Activated naive CD8-positive, alpha-beta T cell (primary cell): ENCODE results near the gene UBE2F.
A peak's percentile ranks its signal among the peaks of the same experiment; 100 is the strongest.
"Not testable (repeated sequence)": the region's sequence is repeated elsewhere in the genome, so short reads cannot be mapped to it uniquely, and the experiment has no call there.

ENCODE experiments used
- H3K27ac Mint-ChIP-seq: one replicate; pipeline ENCODE4 v1.8.0; 2021; ENCODE audit warnings: mixed read lengths
- H3K27me3 Mint-ChIP-seq: one replicate; pipeline ENCODE4 v1.8.0; 2021; ENCODE audit warnings: mixed read lengths
- H3K36me3 Mint-ChIP-seq: one replicate; pipeline ENCODE4 v1.8.0; 2021; ENCODE audit warnings: mixed read lengths
- H3K4me1 Mint-ChIP-seq: one replicate; pipeline ENCODE4 v1.8.0; 2021; ENCODE audit warnings: low read depth, mixed read lengths
- H3K4me3 Mint-ChIP-seq: one replicate; pipeline ENCODE4 v1.8.0; 2021; ENCODE audit warnings: mild to moderate bottlenecking, mixed read lengths
- H3K9me3 Mint-ChIP-seq: one replicate; pipeline ENCODE4 v1.8.0; 2021; ENCODE audit warnings: low read depth, mixed read lengths

Gene UBE2F

DNA sequence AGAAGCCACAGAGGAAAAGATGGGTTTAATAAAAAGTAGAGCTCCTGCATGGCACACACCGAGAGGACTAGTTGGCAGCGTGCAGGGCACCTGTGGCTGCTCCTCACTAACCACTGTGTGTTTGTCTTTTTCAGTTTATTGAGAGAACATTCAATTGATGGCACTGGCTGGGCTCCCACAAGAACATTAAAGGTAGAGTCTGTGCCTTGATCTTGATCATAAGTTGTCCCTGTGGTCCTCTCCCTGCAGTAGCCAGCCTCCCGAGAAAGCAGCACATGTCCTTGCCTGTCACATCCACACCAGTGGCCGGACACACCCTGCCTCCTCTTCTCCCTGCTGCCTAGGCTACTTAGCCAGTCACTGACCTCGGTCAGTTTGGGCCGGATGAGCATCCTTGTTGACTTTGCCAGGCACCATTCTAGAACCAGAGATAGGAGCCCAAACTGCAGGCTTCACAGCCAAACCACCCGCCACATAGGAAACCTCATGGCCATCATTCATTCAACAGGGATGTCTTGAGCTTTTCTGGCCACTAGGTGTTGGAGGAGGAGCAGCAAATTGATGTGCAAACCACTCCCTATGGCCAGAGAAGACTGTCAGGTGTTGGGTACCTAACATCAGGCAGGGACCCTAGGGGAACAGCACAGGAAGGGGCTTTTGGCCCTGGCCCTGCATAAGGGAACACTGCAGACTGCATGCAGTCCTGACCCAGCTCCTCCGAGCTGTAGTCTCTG, 63.8 kb downstream of the UBE2F start:
- Mint-ChIP-seq H3K36me3 (peaks cover 25% of the 10 kb centered on the region), H3K4me1 (peaks cover 2% of the 10 kb centered on the region), H3K9me3 (no peaks in the 10 kb centered on the region), H3K27ac (no peak overlapping the region), H3K4me3 (no peak overlapping the region), H3K27me3 (no peaks in the 10 kb centered on the region)

DNA sequence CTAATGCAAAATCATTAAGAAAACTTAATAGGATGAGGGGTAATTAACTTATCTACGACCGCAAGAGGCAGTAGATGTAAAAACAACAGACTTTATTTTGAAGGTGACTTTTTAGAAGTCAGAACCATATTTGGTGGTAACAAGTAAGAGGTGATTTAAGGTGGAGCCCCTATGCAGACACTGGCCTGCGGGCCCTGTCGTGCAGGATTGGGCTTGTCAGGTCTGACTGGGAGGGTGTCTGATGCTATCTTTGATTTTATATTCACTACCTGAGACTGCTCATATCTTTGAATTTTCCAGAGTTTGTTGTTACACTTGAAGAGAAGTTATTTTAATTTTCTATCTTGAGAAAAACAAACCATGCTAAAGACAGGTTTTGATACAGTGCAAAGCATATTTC, 64.9 kb downstream of the UBE2F start:
- peaks cover 29% of the 10 kb centered on the region for H3K36me3 Mint-ChIP-seq
- no peak overlapping the region for H3K4me3 Mint-ChIP-seq
- H3K9me3 Mint-ChIP-seq: no peaks in the 10 kb centered on the region
- no peaks in the 10 kb centered on the region for H3K27me3 Mint-ChIP-seq
- no peaks in the 10 kb centered on the region for H3K4me1 Mint-ChIP-seq
- H3K27ac Mint-ChIP-seq: no peak overlapping the region

DNA sequence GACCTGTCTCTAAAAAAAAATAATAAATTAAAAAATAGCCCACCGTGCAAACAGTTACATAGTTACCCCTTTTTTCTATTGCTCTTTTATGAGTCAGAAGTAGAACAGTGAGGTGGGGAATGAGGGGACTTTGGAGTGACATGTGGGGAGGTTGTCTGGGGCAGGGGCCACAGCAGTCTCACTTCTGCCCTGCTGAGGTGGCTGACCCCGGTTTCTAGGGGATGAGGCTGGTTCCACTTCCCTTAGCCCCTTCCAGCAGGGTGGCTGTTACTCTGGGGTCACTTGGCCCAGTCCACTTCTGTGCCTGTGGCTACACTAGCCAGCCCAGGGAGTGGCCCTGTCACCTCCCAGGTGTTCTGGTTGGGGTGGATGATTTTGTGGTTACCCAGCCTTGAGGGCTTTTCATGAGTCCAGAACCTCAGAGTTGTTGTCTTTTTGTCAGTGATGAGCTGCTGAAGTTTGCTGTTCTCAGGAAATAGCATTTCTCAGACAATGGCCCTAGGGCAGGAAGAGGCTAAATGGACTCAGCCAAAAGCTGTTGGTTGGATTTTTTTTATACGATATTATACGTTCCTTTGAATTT, 66.0 kb downstream of the UBE2F start:
- Mint-ChIP-seq H3K4me3 (no peak overlapping the region), H3K9me3 (no peaks in the 10 kb centered on the region), H3K27me3 (no peaks in the 10 kb centered on the region), H3K4me1 (no peaks in the 10 kb centered on the region), H3K27ac (no peak overlapping the region), H3K36me3 (peaks cover 29% of the 10 kb centered on the region)

DNA sequence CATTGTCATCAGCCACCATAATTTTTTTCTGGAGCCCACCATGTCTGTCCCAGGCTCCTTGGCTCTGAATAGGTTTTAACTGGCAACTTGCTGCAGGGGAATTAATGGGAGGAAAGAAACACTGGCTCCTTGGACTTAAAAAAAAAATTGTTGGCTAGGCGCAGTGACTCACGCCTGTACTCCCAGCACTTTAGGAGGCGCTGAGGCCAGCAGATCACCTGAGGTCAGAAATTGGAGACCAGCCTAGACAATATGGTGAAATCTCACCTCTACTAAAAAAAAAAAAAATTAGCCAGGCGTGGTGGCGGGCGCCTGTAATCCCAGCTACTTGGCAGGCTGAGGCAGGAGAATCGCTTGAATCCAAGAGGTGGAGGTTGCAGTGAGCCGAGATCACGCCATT, 67.2 kb downstream of the UBE2F start:
- H3K27me3 Mint-ChIP-seq, H3K4me3 Mint-ChIP-seq, H3K4me1 Mint-ChIP-seq, H3K9me3 Mint-ChIP-seq: not testable (repeated sequence)
- H3K27ac Mint-ChIP-seq: peak overlapping the region; percentile 34
- peaks cover 29% of the 10 kb centered on the region for H3K36me3 Mint-ChIP-seq

DNA sequence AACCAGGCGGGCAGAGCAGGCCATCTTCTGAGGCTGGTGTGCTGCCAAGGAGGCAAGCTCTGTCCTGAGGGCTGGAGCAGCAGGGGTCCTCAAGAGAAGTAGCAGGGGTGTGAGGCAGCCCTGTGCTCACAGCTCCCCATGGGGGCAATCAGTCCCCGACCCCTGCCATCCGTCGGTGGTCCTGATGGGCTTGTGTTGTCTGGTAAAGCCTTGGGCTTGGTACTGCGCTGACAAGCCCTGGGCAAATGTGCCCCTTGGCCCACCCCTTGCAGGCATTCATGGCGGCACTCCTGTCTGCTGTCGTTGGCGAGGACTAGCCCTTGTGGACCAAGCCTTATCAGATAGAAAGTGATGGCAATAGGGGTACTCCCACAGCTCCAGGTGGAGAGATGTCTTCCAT, 71.4 kb downstream of the UBE2F start:
- no peak overlapping the region for H3K4me3 Mint-ChIP-seq
- no peaks in the 10 kb centered on the region for H3K9me3 Mint-ChIP-seq
- no peaks in the 10 kb centered on the region for H3K4me1 Mint-ChIP-seq
- no peak overlapping the region for H3K27ac Mint-ChIP-seq
- peaks cover 24% of the 10 kb centered on the region for H3K36me3 Mint-ChIP-seq
- H3K27me3 Mint-ChIP-seq: no peaks in the 10 kb centered on the region

DNA sequence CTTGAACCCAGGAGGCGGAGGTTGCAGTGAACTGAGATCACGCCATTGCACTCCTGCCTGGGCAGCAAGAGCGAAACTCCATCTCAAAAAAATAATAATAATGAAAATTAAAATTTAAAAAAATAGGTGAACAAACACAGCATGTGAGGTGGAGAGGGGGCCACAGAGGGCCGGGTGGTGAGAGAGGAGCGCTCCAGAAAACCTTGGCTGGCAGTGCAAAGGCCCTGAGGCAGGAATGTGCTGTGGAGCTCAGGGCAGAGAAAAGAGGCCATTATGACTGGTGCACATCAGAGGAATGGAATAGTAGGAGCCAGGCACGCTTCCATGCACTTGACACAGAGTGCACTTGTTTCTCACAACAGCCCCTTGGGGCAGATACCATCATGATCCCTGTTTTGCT, 72.3 kb downstream of the UBE2F start:
- H3K36me3 Mint-ChIP-seq: peaks cover 29% of the 10 kb centered on the region
- H3K4me1 Mint-ChIP-seq: no peaks in the 10 kb centered on the region
- no peak overlapping the region for H3K4me3 Mint-ChIP-seq
- H3K27ac Mint-ChIP-seq: peak overlapping the region; percentile 28
- no peaks in the 10 kb centered on the region for H3K9me3 Mint-ChIP-seq
- H3K27me3 Mint-ChIP-seq: no peaks in the 10 kb centered on the region

DNA sequence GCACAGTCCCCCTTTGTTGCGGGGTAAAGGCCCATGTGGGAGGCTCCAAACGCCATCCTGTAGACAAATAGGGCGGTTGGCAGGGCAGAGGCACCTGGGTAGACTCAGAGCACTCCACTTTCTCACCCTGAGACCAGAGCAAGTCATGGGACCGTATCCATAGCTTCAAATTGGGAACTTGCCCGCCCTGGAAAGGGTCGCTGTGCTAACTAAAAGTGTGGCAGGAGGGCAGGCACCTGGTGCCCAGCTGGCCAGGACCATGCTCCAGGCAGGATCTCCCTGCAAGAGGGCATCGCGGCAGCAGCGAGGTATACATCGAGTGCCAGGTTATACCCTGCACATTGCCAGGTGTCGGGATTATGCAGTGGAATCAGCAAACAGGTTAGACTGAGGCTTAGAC, 73.2 kb downstream of the UBE2F start:
- no peaks in the 10 kb centered on the region for H3K27me3 Mint-ChIP-seq
- H3K4me3 Mint-ChIP-seq: no peak overlapping the region
- no peaks in the 10 kb centered on the region for H3K9me3 Mint-ChIP-seq
- no peaks in the 10 kb centered on the region for H3K4me1 Mint-ChIP-seq
- peak overlapping the region; percentile 10 for H3K27ac Mint-ChIP-seq
- peaks cover 25% of the 10 kb centered on the region for H3K36me3 Mint-ChIP-seq

DNA sequence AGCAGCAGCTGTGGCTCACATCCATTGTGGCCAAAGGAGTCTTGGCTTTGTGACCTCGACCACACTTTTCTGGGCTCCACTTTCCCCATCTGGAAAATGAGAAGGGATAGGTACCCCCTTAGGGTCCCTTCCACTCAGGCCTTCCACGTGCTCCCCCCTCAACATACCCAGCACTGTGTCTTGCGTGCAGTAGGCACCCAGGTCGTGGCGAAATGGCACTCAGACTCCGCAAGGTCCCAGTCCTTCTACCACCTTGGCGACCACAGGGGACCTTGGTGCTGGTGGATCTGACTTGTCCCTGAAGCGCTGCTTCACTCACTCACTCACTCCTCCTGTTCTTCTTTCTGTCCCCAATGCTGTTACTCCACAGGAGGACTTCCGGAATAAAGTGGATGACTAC, 74.1 kb downstream of the UBE2F start:
- Mint-ChIP-seq H3K27me3 (no peaks in the 10 kb centered on the region), H3K4me3 (no peak overlapping the region), H3K9me3 (no peaks in the 10 kb centered on the region), H3K36me3 (peaks cover 21% of the 10 kb centered on the region), H3K27ac (no peak overlapping the region), H3K4me1 (no peaks in the 10 kb centered on the region)

DNA sequence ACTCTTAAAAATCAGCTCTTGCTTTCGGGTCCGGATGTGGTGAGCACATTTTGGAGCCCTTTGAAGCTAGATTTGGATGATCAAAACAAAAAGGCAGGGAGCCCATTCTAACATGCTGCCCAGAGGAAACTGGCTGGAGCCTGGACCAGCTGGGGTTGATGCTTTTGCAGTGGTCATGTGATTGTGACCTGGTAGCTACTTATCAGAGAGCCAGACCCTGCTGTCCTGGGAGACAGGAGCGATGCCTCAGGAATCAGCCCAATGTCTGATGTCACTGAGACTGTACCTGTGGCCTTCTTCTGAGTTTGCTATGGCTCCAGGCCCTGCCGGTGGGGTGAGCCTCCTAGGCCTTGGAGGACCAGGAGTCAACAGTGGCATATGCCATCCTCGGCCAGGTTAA, 75.3 kb downstream of the UBE2F start:
- Mint-ChIP-seq H3K27ac (no peak overlapping the region), H3K9me3 (peaks cover 6% of the 10 kb centered on the region), H3K4me3 (no peak overlapping the region), H3K4me1 (no peaks in the 10 kb centered on the region), H3K27me3 (no peaks in the 10 kb centered on the region), H3K36me3 (peaks cover 26% of the 10 kb centered on the region)

DNA sequence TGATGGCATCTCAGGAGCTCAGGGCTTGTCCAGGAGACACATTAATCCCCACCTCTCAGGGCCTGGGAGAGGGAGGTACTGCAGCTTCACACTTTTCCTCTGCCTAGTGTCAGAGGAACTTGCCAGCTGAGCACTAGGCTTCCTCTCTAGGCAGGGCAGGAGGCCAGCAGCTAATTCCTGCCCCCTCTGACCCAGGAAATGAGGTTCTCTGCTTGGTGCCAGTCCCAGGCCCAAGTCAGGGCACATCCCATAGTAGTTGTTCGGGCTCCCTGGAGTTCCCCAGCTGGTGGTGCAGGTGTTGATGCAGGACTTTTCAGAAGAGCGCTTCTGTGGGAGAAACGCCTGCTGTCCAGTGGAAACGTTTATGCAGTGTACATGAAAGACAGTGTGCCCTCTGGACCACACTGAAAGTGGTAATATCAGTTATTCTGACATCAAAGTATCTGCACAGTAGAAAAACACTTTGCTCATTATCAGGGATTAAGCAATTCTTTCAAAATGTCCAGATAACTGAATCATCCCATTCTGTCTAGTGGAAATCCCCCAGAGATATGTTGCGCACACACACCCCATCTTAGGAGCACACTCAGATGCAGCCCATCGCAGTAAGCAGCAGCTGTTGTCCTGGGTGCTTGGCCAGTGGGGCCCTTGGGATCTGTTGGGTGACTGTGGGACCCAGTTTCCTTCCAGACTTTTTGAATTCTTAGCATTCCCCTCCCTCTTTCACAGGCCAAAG, 76.2 kb downstream of the UBE2F start:
- peaks cover 30% of the 10 kb centered on the region for H3K36me3 Mint-ChIP-seq
- H3K4me3 Mint-ChIP-seq: no peak overlapping the region
- no peaks in the 10 kb centered on the region for H3K27me3 Mint-ChIP-seq
- peaks cover 14% of the 10 kb centered on the region for H3K9me3 Mint-ChIP-seq
- no peaks in the 10 kb centered on the region for H3K4me1 Mint-ChIP-seq
- peak overlapping the region; percentile 34 for H3K27ac Mint-ChIP-seq

DNA sequence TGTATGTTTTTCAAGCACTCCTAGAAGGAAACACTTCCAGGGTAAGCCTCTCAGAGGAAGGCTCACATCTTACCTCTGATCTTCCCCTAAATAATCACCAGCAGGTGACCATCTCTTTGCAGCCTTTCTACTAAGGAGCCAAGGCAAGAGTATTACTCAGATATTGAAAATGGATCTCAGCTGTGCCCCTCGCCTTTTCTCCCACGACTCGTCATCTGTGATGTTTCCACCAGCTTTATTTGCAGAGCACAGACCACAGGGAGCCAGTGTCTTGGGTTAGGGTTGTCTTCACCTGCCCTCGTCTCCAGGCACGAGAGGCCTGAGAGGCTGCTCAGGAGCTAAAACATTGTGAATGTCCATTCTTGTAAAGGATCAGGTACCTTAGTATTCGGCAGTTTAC, 77.0 kb downstream of the UBE2F start:
- H3K27me3 Mint-ChIP-seq: no peaks in the 10 kb centered on the region
- H3K4me3 Mint-ChIP-seq: no peak overlapping the region
- no peak overlapping the region for H3K27ac Mint-ChIP-seq
- H3K9me3 Mint-ChIP-seq: peaks cover 14% of the 10 kb centered on the region
- H3K36me3 Mint-ChIP-seq: peaks cover 30% of the 10 kb centered on the region
- H3K4me1 Mint-ChIP-seq: no peaks in the 10 kb centered on the region

DNA sequence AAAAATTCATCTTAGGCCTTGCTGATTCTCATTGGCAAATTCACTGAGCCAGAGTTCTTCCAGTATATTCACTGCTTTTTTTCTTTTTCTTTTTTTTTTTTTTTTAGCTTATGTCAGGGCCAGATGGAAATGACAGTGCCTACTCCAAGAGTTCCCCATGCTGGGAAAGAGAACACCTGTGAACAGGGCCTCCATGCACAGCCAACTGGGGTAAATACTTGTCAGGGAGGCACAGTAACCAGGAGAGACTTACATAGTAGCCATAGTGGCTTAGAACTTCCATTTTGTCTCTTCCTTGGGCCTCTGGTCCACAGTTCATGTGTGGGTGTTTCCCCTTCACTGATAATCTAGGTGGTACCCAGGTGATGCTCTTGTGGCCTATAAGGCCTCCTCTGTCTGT, 78.8 kb downstream of the UBE2F start:
- H3K4me1 Mint-ChIP-seq: no peaks in the 10 kb centered on the region
- peaks cover 29% of the 10 kb centered on the region for H3K36me3 Mint-ChIP-seq
- no peak overlapping the region for H3K27ac Mint-ChIP-seq
- H3K27me3 Mint-ChIP-seq: no peaks in the 10 kb centered on the region
- H3K4me3 Mint-ChIP-seq: no peak overlapping the region
- peaks cover 14% of the 10 kb centered on the region for H3K9me3 Mint-ChIP-seq

DNA sequence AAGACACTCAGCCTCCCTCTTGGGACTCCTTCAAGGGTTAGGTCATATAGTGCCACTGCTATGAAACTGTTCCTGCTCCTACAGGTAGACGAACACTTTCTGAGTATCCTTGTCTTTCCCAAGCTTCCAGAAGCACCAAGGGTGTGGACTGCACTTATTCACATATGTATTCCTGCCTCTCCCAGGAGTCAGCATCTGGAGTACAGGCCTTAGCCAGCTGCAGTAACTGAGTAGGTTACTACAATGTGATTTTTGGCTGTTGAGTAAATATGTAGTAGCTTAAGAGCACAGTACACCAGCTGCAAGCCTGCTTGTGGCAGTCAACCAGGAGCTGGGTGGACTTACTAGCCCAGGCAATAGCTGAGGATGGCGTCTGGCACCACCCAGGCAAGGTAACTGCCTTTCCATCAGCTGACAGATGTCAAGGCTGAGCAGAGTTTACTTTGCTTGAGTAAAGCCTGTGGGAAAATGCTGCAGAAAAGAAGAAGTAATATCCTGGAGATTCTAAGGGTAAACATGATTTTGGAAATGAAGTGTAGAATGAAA, 80.0 kb downstream of the UBE2F start:
- H3K9me3 Mint-ChIP-seq: peaks cover 14% of the 10 kb centered on the region
- H3K27me3 Mint-ChIP-seq: no peaks in the 10 kb centered on the region
- peaks cover 22% of the 10 kb centered on the region for H3K36me3 Mint-ChIP-seq
- no peaks in the 10 kb centered on the region for H3K4me1 Mint-ChIP-seq
- no peak overlapping the region for H3K27ac Mint-ChIP-seq
- no peak overlapping the region for H3K4me3 Mint-ChIP-seq

DNA sequence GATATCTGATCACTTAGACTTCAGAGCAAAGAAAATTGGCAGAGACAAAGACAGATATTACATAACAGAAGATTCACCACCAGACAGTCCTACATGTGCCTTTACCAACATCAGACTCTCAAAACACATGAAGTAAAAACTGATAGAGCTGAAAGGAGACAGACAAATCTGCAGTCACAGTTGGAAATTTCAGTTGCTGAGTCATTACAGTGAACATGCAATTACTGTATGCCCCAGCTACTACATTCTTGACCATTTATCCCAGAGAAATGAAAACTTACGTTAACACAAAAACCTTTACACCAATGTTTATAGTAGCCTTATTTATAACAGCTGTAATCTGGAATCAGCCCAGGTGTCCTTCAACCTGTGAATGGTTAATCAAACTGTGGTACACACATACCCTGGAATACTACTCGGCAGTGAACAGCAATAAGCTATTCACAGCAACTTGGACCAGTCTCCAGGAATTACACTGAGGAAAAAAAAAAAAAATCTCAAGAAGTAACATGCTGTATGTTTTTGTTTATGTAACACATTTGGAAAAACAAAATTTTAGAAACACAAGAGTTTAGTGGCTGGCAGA, 86.5 kb downstream of the UBE2F start:
- Mint-ChIP-seq H3K9me3 (no peaks in the 10 kb centered on the region), H3K27ac (no peak overlapping the region)

DNA sequence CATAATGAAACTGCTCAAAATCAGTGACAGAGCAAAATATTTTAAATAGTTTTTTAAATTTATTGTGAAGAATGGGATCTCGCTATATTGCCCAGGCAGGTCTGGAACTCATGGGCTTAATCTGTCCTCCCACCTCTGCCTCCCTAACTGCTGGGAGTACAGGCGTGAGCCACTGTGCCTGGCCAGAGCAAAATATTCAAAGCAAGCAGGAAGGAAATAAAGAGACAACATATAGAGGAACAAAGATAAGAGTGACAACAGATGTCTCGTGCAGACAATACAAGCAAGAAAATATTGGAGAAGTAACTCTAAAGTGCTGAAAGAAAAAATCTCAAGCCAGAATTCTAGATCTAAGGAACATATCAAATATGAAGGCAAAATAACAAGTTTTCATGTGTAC, 89.0 kb downstream of the UBE2F start:
- H3K4me1 Mint-ChIP-seq: peaks cover 16% of the 10 kb centered on the region
- peaks cover 9% of the 10 kb centered on the region for H3K36me3 Mint-ChIP-seq

More for the DNA sequence above, 86.5 kb downstream of the UBE2F start:
- peaks cover 4% of the 10 kb centered on the region for H3K4me1 Mint-ChIP-seq
- H3K27me3 Mint-ChIP-seq: peaks cover 19% of the 10 kb centered on the region
- peaks cover 4% of the 10 kb centered on the region for H3K36me3 Mint-ChIP-seq
- H3K4me3 Mint-ChIP-seq: no peak overlapping the region

More for the DNA sequence above, 89.0 kb downstream of the UBE2F start:
- Mint-ChIP-seq H3K4me3 (no peak overlapping the region), H3K27ac (no peak overlapping the region), H3K27me3 (peaks cover 19% of the 10 kb centered on the region), H3K9me3 (peaks cover 3% of the 10 kb centered on the region)
